Left renal pelvis (tissue), 4 donors: ENCODE results near the gene UTRN. TPM values are rescaled to one million over a fixed set of nuclear protein-coding genes. Genes with fewer than 3 reads are reported as not detected.

ENCODE experiments used
- DNase-seq, 4 donors: peaks; one replicate each; pipeline ENCODE4 v3.0.0-alpha.2; 2013; ENCODE audit warnings: low read depth in 4 of 4, low spot score in 3 of 4
- polyA plus RNA-seq, 4 donors: library from polyadenylated mRNA; unstranded; fragments of 120-200 nt; gene quantifications; one replicate each; pipeline ENCODE4 v1.2.1, GENCODE V29; 2013; ENCODE audit not compliant: insufficient read length in 4 of 4

UTRN gene
- polyA plus RNA-seq, 4 donors: 69.8 to 146 (median 141) TPM

DNA sequence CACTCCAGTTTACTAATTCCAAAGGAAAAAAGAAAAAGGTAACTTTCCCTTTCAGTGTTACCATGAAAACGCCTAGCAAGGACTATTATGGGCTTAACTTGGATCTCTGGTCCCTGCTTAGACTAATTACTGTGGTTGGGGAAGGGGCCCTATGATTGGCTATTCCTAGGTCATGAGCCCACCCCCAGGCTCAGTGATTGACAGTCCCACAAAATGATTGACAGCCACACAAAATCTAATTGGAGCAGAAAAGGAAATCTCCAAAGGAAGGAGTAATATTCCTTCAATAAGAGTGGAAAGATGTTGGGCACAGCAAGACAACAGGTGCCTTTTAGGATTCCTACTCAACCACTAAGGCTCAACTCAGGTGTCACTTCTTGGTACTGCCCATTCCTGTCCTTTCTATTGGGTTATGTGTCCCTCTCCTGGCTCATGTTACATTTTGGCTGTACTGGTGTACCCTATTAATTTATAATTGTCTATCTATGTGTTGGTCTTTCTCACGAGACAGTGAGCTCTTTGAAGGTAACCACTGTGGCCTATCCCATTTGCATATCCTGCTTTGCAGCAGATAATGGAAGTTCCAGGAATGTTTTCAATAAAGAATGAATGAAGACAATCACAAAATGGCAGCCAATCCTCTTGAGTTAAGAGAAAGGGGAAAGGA, 5.5 kb upstream of the UTRN start:
- DNase-seq: no peak

DNA sequence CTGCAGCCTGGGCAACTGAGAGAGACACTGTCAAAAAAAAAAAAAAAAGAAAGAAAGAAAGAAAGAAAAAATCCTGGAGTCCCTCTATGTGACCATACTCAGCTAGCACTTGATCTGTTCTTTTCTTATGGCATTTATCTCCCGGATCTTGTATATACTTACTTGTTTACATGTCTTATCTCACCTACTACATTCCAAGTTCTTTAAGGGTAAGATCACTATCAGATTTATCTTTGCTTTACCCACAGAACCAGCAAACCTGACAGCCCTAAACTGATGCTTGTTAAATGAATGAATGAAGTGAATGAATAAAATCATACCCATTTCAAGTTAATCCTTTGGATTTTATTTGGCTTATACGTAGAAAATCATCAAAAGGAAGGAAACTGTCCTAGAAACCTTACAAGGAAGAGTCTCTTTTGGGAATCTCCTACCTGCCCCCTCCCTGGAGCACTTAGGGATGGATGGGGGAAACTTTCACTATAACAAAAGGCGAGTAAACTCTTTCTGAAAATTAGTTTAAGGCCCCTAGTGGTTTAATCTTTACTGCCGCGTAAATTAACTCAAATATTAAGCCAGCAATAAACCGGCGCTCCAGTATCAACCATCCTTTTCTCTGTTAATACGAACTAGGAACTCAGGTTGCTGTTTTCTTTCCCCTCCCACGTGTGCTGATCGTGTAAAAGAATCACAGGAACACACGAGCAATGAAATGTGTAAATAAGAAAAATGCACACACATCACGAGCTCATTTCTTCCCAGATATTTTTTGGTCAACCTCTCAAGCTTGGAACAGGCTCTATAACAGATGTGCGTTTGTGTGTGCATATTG, 1.3 kb upstream of the UTRN start:
- peak in 3 of 4 donors; percentile 27 to 52 (median 29) for DNase-seq

DNA sequence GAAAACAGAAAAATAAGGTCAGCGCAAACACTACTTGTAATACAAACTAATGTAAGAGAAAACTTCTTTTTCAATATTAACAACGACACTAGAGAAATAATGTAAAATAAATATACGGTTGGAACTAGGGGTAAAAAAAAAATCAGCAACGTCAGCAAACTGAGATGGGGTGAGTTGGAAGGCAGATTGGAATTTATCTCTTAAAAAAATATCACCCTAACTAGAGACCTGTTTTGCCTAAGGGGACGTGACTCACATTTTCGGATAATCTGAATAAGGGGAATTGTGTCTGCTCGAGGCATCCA, 705 bp upstream of the UTRN start:
- no peak for DNase-seq

DNA sequence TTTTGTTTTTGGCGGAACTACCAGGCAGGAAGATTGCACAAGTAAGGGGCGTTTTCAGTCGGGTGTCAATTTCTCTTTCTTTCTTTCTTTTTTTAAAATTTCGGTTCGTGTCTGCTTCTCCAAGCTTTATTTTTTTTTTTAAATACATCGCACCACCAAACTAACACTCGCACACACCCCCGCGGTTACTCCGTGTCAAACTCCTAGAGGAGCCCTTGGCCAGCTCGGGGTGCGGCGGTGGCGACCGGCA, 338 bp downstream of the UTRN start:
- no peak for DNase-seq

DNA sequence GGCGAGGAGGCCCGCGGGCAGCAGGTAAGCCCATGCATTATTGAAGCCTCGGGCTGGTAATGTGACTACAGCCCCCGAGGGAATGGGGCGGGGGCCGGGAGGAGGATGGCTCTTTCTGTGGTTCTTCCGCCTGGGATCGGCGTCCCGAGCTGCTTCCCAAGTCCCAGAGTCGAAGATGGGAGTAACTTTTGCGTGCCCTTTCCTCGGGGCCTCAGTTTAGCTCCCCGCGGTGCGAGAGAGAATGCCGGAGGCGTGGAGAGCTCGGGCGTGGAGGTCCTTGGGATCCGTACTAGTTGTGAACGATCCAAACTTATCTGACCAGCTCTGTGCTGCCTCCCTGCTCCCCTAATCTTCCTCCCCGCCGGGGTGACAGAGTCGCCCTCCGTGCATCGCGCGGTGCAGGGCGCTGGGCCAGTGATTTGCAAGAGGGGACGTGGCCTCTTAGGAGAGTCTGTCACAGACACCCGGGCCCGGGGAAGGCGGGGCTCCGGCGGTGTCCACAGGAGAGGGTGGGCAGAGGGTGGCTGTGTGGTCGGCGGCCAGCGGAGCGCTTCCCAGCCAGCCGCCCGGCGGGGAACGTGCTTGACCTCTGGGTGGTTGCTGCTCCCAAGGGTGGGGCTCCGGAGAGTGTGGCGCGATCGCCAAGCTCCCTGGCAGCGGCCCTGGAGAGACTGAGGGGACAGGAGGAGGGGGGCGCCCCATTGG, 815 bp downstream of the UTRN start:
- DNase-seq: peak; percentile 45 to 53 (median 46)

DNA sequence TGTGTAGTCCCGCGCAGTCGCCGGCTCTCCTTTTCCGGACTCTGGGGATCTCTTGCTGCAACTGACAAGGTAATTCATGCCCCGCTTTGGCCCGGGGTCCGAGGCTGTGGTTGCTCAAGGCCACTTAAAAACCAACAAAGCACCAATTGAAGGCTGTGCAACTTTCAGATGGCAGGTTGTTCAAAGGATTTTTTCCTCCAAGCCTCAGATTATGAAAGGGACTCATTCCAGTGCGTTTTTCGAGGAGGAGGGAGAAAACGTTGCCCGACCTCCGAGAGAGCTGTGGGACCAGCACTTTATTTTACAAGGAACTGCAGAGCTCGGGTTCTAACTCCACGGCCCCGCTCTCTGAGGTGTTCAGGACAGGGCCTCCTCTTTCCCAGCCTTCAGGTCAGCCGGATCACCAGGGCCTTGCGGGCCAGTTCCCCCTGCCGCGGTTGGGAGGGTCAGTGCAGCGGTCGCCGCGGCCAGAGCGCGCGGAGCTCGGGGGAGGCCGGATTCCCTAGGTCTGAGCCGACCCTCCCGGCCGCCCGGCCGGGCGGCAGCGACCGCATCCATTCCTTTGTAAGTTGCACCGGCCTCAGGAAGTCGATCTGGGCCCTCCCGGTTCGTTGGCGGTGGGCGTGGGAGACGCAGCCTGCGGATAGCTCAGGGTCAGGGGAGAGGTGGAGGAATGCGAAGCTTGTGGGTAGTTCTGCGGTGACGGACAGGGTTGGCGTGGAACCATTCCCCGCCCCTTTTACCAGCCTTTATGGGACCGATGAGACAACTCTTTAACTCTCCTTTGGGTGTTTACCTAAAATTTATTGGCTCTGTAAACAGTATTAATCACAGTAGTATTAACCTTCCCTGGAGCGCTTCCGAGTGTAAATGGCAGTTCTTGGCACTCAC, 1.6 kb downstream of the UTRN start:
- peak; percentile 45 to 63 (median 52) for DNase-seq

DNA sequence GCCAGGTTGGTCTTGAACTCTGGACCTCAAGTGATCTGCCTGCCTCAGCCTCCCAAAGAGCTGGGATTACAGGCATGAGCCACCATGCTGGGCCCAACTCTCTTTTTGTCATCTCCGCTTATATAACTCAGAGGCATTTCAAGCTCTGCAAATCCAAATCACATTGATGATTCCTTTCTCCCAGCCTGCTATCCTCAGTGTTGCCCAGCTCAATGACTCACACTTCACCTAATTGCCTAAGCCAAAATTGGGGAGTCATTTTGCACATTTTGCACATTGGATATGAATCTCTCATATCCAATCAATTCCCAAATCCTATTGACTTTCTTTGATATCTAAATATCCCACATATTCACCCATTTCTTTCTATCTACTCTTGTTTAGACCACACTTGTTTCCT, 3.9 kb downstream of the UTRN start:
- no peak for DNase-seq

DNA sequence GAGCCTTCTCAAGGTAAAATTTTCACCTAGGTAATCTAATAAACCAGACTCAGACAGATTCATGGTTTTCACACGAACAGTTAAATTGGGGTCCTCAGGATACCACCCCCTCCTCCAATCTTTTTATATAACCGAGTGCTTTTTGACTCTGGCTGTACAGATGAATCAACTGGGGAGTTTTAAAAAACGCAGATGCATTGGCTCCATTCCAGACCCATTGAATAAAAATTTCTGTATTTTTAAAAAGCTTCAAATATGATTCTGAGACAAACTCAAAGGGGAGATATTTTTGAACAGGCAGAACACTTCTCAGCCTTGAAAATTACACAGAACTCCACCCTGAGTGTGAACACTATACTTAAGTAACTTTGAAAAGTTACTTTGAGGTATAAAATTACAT, 7.2 kb downstream of the UTRN start:
- no peak for DNase-seq

DNA sequence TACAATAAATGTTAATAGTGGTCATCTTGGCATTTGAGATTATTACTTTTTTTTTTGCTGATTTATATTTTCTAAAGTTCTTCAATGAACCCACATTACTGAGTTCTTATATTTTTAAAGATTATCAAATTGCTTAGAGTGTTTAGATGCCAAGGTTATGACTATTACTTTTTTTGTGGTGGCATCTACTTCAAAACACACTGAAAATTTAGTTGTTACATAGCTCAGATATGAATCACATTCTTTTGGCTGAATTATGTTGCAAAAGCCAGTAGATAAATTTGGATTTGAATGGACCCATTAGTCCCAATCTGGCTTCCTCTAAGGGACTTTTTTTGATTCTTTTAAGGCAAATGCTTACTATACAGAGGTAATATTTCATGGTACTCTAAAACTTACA, 8.9 kb downstream of the UTRN start:
- DNase-seq: no peak

DNA sequence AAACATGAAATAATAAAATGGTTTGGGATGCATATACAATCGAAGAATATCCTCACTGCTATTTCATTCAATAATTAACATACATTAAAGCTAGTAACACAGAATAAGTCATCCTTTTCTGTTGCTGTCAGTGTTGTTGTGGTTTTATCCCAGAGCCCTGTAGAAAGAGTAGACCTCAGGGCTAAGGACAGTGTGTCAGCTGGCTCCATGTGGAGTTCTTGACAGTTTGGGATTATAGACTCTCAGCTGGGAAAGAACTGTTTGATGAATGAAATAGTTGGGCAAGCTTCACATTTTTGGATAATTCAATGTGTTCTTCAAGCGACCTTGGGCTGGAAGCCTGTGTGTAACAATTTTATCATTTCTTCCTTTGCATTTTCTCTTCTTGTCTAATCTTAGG, 10.1 kb downstream of the UTRN start:
- no peak for DNase-seq

DNA sequence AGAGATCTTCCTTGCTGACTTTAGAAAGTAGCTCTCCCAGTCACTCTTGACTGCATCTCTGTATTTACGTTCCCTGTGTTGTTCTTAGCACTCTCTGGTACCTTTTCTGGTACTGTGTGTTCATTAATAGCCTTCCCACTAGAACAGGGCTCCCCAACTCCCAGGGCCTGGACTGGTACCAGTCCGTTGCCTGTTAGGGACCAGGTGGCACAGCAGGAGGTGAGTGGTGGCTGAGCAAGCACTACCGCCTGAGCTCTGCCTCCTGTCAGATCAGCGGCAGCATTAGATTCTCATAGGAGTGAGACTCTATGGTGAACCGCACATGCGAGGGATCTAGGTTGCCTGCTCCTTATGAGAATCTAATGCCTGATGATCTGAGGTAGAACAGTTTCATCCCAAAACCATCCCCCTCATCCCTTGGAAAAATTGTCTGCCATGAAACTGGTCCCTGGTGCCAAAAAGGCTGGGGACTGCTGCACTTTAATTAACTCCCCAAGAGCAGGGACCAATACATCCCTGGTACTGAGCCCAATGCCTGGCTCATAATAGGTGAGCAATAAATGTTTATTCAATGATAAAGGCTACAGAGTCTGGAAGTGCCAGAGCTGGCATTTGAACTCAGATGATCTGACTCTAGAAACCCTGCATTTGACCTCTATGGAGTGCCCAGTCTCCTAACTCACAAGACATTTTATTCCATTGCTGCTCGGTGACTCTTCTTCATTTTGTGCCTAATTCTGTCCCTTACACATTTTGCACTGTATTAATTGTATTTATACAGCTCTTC, 11.0 kb downstream of the UTRN start:
- DNase-seq: no peak

DNA sequence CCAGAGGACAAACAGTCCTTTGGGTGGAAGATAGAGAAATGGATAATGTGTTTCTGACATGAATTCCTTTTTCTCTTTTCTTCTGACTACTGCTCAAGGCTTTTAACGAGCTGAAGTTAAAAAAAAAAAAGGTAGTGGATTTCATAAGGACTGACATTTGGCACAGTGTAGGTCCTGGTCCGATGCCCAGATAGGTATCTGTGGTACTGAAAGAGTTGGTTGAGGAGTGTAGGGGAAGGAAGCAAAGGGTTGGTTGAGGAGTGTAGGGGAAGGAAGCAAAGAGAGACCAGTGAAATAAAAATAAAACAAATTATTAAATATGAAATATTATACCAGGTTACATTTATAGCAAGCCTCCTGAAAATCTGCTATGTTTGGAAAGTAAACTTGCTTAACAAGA, 11.8 kb downstream of the UTRN start:
- DNase-seq: no peak

DNA sequence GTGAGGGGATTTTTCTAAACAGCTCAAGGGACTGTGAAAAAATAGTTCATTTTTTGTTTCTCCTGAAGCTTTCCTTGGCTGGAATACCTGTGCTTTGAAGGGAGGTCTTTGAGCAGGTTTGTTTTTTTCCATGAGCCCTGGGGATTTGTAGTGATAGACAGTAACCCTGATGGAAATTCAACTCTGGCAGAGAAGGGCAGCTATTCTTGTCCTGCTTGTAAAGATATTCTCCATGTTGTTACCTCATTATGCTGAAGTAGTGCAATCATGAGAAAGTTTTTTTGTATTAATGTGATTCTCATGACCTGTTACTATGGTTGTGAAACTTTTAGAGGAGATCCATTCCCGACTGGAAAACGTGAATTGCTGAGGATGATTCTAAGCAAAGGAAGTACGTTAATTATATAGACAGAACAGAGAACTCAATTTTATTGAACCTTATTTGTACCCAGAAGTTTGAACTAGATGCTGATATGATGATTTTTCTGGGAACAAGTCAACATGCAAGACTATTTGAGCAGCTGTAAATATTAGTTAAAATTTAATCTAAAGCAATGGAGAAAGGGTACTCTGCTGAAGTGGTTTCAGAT, 12.5 kb downstream of the UTRN start:
- no peak for DNase-seq

DNA sequence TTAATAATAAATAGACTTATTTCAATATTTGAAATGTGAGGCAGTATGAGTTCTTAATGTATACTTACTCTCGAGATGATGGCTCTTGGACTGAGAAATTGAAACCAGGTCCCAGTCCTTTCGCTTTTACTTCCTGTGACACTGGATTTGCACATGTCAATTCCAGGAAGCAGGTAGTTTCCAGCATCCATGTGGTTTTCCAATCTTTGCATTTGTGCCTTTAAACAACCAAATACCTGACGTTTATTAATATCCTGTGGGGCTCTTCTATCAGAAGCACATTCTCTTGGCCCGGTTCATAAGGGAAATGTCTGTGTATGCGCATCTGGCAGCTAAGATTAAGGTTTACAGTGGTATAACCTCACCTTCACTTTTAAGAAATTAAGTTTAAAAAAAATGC, 13.1 kb downstream of the UTRN start:
- no peak for DNase-seq

DNA sequence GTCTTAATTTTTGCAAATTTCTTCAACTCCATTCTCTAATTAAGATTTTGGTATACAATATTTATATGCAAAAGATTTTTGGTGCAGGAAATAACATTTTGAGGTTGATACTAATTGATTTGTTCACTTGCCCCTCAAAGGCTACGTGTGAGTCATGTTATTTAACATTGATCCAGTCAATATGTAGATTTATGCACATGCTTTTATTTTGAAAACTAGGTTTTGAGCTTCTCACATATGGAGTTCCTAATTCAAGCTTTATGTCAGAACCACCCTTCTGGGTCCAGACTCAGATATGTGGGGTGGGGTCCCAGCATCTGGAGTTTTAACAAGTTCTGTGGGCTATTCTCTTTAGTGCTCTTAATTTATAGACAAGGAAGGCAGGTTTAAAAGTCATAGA, 13.8 kb downstream of the UTRN start:
- DNase-seq: no peak

DNA sequence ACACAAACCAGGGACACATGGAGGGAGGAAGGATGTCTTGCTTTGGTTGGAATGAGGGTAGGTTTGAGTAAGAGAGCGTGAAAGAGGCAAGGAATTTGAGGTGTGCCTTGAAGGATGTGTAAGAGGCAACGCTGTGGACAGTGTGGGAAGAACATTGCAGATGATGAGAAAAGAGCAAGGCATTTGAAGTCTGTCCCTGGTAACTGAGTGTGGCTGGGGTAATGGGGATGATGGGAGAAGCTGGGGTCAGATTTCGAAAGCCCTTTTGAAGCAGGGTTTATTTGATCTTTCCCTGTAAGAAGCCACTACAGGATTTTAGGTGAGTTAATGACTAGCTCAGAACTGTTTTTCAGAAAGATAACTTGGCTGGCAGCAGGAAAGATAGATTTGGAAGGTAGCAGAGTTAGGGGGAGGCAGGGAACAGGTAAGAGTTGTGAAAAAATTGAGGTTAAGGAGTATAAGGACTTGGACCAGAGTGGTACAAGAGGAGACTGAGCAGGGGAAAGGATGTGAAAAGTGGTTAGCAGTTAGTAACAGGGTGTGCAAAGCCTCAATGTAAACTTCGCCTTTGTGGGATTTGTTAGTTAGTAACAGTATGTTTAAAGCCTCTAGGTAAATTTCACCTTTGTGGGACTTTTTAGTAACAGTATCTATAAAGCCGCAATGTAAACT, 17.7 kb downstream of the UTRN start:
- DNase-seq: no peak

DNA sequence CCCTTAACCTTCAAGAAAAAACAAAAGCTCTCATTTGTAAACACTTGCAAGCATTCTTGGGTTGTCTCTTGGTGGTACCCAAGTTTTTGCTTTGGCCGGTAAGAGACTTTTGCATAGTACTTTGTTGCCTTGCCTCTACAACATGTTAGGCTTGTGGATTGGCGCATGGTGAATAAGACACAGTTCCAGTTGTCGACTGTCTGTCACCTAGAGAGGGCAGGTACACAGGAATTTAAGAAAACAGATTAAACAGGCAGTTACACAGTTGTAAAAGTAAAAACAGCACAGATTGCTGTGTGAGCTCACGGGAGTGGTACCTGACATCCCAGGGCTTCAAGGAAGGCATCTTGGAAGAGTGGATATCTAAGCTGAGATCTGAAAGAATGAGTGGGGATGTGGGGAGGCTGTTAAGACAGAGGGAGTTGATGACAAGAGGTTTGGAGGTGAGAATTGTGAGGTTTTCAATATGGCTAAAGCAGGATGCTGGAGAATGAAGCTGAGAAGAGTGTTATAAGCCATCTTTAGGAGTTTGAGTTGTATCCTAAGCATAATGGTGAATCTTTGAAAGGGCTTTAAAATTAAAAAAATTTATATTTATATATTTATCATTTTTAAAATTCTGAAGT, 19.2 kb downstream of the UTRN start:
- no peak for DNase-seq

DNA sequence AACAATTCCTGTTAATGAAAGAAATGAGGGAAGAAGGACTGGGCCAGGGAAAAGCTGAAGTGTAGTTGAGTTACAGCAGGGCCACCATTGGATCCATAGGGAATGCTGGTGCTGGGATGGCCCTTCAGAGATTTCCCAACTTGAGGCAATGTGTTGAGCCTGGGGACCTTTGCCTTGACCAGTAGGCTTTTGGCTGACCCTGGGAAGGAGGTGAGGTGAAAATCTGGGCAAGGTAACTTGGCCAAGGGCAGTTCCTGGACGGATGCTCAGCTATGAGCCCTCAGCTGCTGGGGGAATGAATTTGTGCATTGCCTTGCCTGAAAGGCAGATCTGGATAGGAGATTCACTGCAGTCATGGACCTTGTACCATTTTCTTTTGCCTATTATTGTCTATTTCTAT, 20.4 kb downstream of the UTRN start:
- no peak for DNase-seq

DNA sequence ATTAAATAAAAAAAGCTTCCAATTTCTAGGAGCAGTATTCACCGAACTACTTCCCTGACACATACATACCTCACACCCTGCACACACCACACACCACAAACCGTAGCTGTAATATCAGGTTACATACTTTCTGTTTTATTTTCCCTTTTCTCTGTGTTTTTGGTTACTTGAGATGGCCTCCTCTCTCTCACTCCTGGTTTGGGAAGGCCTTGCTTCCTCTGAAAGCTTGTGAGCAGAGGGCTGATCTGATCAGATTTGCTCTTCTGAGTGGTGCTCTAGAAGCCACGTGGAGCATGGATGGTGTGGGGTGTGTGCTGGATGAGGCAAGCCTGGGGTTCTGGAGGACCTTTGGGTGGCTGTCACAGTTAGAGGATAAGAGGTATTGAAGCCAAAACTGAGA, 20.9 kb downstream of the UTRN start:
- DNase-seq: no peak
